Panc1 (cell line): ENCODE data around the gene P2RY12. TPM values are rescaled to one million over a fixed set of nuclear protein-coding genes. Genes with fewer than 3 reads are reported as not detected.

Experiments
- ATAC-seq: fragments of 200-7000 bp; cut with Tn5 transposase; 2 replicates; pipeline ENCODE4 v1.9.1; 2020; ENCODE audit warnings: mild to moderate bottlenecking, moderate library complexity
- BruUV-seq: library from RNA; stranded (reverse); fragments of 400-500 nt; replicated peaks from 2 replicates; lab custom pipeline; 2021; lab: Mats Ljungman, UMichigan
- CTCF ChIA-PET: fragments of 300-600 bp; sonication (Branson Sonifier 250); formaldehyde crosslinking; loops from one replicate; lab custom pipeline; 2022; ENCODE audit warnings: antibody characterized with exemption; lab: Charles Lee
- POLR2A ChIA-PET: fragments of 300-600 bp; sonication (Branson Sonifier 250); formaldehyde crosslinking; loops from one replicate; lab custom pipeline; 2022; ENCODE audit warnings: antibody characterized with exemption; lab: Charles Lee
- DNase-seq: peaks from one replicate; pipeline ENCODE4 v3.0.0-alpha.2; 2010; ENCODE audit warnings: low read depth, low spot score
- H3K27ac ChIP-seq: 2 replicates; pipeline ENCODE4 v1.5.1; 2011; ENCODE audit warnings: mild to moderate bottlenecking, low read length, inconsistent platforms
- H3K27me3 ChIP-seq: fragments of 200-500 bp; sonication (Bioruptor generic); 2 replicates; pipeline ENCODE4 v1.6.0; 2014; ENCODE audit warnings: low read length, inconsistent platforms; ENCODE audit not compliant: control insufficient read depth, insufficient read depth
- H3K36me3 ChIP-seq: fragments of 200-500 bp; sonication (Bioruptor generic); 2 replicates; pipeline ENCODE4 v1.5.1; 2014; ENCODE audit warnings: inconsistent platforms, mild to moderate bottlenecking, low read length, moderate library complexity; ENCODE audit not compliant: control insufficient read depth, insufficient read depth
- H3K4me1 ChIP-seq: 2 replicates; pipeline ENCODE4 v1.5.1; 2011; ENCODE audit warnings: inconsistent platforms, mild to moderate bottlenecking, low read length, moderate library complexity; ENCODE audit not compliant: control insufficient read depth, insufficient read depth
- H3K4me3 ChIP-seq, 2 experiments: 2 replicates each; pipeline ENCODE4 v1.5.1; 2011 to 2012; ENCODE audit warnings: low read depth in 2 of 2, low read length in 2 of 2, mild to moderate bottlenecking in 2 of 2, inconsistent platforms in 1 of 2, moderate library complexity in 1 of 2
- H3K9me3 ChIP-seq: fragments of 200-500 bp; sonication (Bioruptor generic); 2 replicates; pipeline ENCODE4 v1.5.1; 2014; ENCODE audit warnings: low read depth, mild to moderate bottlenecking, inconsistent platforms, low read length, moderate library complexity; ENCODE audit not compliant: control insufficient read depth, insufficient read depth
- POLR2AphosphoS5 ChIP-seq: IDR thresholded peaks from 2 replicates; pipeline ENCODE4 v1.6.1; 2012; ENCODE audit warnings: mild to moderate bottlenecking, low read depth, low read length, moderate library complexity
- REST ChIP-seq, 2 experiments: IDR thresholded peaks; 2 replicates each; pipeline ENCODE4 v1.6.1; 2011 to 2012; ENCODE audit warnings: low read depth in 2 of 2, control low read depth in 1 of 2, low read length in 1 of 2, mild to moderate bottlenecking in 1 of 2, moderate library complexity in 1 of 2; ENCODE audit not compliant: insufficient read depth in 1 of 2
- SIN3A ChIP-seq: IDR thresholded peaks from 2 replicates; pipeline ENCODE4 v1.6.1; 2012; ENCODE audit warnings: low read depth, mild to moderate bottlenecking, low read length, moderate library complexity, borderline replicate concordance; ENCODE audit not compliant: insufficient read depth
- TCF7L2 ChIP-seq: IDR thresholded peaks from 2 replicates; pipeline ENCODE4 v1.6.1; 2011; ENCODE audit warnings: mild to moderate bottlenecking, low read depth, low read length, inconsistent platforms
- in situ Hi-C: cut with HindIII; loops from 2 replicates; pipeline ENCODE4 v1.10.0; 2016; ENCODE audit warnings: low sequenced_read_pairs, low pct_unique_long_range_greater_than_20kb
- intact Hi-C: fragments of 100-400 bp; cut with micrococcal nuclease; formaldehyde crosslinking; loops from one replicate; pipeline ENCODE4 v1.10.0; 2022; ENCODE audit not compliant: unreplicated experiment
- total RNA-seq: library from RNA; stranded (reverse); gene quantifications from one replicate; pipeline ENCODE4 v1.2.1, GENCODE V29; 2021; ENCODE audit not compliant: unreplicated experiment
- TF ChIP-seq, protein P1 (sequence below): fragments of 450-650 bp; IDR thresholded peaks from 2 replicates; pipeline ENCODE4 v1.5.1; 2017; ENCODE audit warnings: mild to moderate bottlenecking

Gene P2RY12
- total RNA-seq, 1 experiment from 2014 or later: not detected

DNA sequence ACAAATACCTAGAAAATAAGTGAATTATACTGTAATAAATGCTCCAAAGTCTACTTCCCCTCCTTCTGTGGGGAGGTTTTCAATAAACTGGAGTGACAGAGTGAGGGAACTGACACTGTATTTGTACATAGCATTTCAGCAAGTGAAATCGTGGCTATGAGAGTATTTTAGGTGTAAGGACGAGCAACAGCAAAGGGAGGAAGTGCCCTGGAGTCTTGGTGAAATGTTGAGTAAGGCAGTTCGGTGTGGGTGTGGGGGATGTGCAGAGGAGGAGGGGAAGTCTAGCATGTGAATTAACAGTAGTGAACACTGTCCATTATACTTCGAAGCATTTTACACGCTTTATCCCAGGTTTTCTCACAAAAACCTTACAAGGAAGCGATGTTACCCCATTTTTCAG is 37.1 kb downstream of the P2RY12 start:
- BruUV-seq: no TSS peak
- ChIA-PET CTCF (no interaction called here), POLR2A (interaction anchor here (0.6 kb wide), 1 partner anchor 20 kb away, joined by 3 read pairs; no protein-coding TSS in a partner anchor)
- no peak overlapping the region for H3K4me3 ChIP-seq
- intact Hi-C loops (no loop called here), in situ Hi-C loops (no loop called here)
- no peaks in the 10 kb centered on the region; the same call in 1 of the 2 replicates for H3K27me3 ChIP-seq
- H3K27ac ChIP-seq: no peak overlapping the region
- no peak for DNase-seq
- no peaks in the 10 kb centered on the region for H3K9me3 ChIP-seq
- no peaks in the 10 kb centered on the region for H3K4me1 ChIP-seq
- no peak for TF ChIP-seq REST (IDR thresholded peaks at IDR 0.05; ENCODE audit: insufficient read depth in 1 of 2, low read depth in 2 of 2, low read length in 1 of 2)
- TF ChIP-seq SIN3A: no peak
- TF ChIP-seq, protein P1, sequence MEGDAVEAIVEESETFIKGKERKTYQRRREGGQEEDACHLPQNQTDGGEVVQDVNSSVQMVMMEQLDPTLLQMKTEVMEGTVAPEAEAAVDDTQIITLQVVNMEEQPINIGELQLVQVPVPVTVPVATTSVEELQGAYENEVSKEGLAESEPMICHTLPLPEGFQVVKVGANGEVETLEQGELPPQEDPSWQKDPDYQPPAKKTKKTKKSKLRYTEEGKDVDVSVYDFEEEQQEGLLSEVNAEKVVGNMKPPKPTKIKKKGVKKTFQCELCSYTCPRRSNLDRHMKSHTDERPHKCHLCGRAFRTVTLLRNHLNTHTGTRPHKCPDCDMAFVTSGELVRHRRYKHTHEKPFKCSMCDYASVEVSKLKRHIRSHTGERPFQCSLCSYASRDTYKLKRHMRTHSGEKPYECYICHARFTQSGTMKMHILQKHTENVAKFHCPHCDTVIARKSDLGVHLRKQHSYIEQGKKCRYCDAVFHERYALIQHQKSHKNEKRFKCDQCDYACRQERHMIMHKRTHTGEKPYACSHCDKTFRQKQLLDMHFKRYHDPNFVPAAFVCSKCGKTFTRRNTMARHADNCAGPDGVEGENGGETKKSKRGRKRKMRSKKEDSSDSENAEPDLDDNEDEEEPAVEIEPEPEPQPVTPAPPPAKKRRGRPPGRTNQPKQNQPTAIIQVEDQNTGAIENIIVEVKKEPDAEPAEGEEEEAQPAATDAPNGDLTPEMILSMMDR: no peak
- no peak for TF ChIP-seq POLR2AphosphoS5
- no peak for TF ChIP-seq TCF7L2
- H3K36me3 ChIP-seq: no peaks in the 10 kb centered on the region
- ATAC-seq: no peak

DNA sequence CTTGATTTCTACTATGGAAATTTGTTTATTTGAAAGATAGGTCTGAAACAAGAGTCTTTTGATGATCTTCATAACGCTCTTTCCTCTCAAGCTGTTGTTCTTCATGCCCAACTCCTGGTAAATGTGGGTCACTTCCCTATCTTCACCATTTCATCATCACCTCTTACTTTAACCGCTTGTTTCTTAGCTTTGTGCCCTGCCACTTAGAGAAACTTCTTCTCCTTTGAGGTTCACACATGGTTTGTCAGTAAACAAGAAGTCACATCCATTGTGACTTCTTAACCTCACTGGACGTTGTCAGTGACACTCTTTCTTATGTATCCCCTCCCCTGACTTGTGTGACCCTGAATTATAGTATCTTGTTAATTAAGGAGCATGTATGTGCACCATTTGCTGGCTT is 38.3 kb downstream of the P2RY12 start:
- H3K4me1 ChIP-seq: no peaks in the 10 kb centered on the region
- in situ Hi-C loops: no loop called here
- ChIA-PET POLR2A (no interaction called here), CTCF (no interaction called here)
- H3K36me3 ChIP-seq: no peaks in the 10 kb centered on the region
- no peaks in the 10 kb centered on the region for H3K9me3 ChIP-seq
- no TSS peak for BruUV-seq
- ATAC-seq (no peak), DNase-seq (no peak)
- H3K27ac ChIP-seq: no peak overlapping the region
- intact Hi-C loops: no loop called here
- no peak for TF ChIP-seq POLR2AphosphoS5
- no peak for TF ChIP-seq TCF7L2
- TF ChIP-seq, protein P1: no peak
- TF ChIP-seq REST (IDR thresholded peaks at IDR 0.05; ENCODE audit: insufficient read depth in 1 of 2, low read depth in 2 of 2, low read length in 1 of 2): no peak
- TF ChIP-seq SIN3A: no peak
- H3K4me3 ChIP-seq: no peak overlapping the region
- H3K27me3 ChIP-seq: no peaks in the 10 kb centered on the region; the same call in 1 of the 2 replicates
